Right atrium auricular region (tissue), 2 donors: ENCODE measurements around the gene EI24. TPM values are rescaled to one million over a fixed set of nuclear protein-coding genes. Genes with fewer than 3 reads are reported as not detected.
"Not testable (repeated sequence)": the region's sequence is repeated elsewhere in the genome, so short reads cannot be mapped to it uniquely, and the experiment has no call there.

Source experiments
- DNase-seq: peaks from one replicate; pipeline ENCODE4 v3.0.0-alpha.2; 2019; ENCODE audit warnings: low spot score
- H3K27ac ChIP-seq, 2 donors: fragments of 200-600 bp; sonication (generic); 1 replicate in 1 of 2; 2 replicates in 1 of 2; pipeline ENCODE4 v1.5.1; 2016 to 2019
- H3K27me3 ChIP-seq, 2 donors: fragments of 200-600 bp; sonication (generic); one replicate each; pipeline versions ENCODE4 v1.5.1 to v1.6.0; 2017 to 2019
- H3K36me3 ChIP-seq: fragments of 200-600 bp; sonication (generic); one replicate; pipeline ENCODE4 v1.5.1; 2016
- H3K4me1 ChIP-seq, 2 donors: fragments of 200-600 bp; sonication (generic); one replicate each; pipeline versions ENCODE4 v1.5.1 to v1.6.0; 2017 to 2019
- H3K4me3 ChIP-seq, 2 donors: fragments of 200-600 bp; sonication (generic); 1 replicate in 1 of 2; 2 replicates in 1 of 2; pipeline ENCODE4 v1.5.1; 2017 to 2019; ENCODE audit warnings: mild to moderate bottlenecking in 1 of 2, moderate library complexity in 1 of 2
- H3K9me3 ChIP-seq, 2 donors: fragments of 200-600 bp; sonication (generic); one replicate each; pipeline ENCODE4 v1.5.1; 2019
- total RNA-seq, 2 donors: library from RNA; depleted of rRNA; stranded (reverse); fragments of >200 nt; gene quantifications; one replicate each; pipeline ENCODE4 v1.1.0, GENCODE V29; 2016
- TF ChIP-seq, protein P1 (sequence below), 2 donors: fragments of 200-600 bp; sonication (generic); IDR thresholded peaks; one replicate each; pipeline ENCODE4 v1.5.1; 2019; ENCODE audit warnings: antibody characterized with exemption in 2 of 2

EI24 gene
- total RNA-seq: 10 to 100 TPM; 69.0 to 71.7 TPM

DNA sequence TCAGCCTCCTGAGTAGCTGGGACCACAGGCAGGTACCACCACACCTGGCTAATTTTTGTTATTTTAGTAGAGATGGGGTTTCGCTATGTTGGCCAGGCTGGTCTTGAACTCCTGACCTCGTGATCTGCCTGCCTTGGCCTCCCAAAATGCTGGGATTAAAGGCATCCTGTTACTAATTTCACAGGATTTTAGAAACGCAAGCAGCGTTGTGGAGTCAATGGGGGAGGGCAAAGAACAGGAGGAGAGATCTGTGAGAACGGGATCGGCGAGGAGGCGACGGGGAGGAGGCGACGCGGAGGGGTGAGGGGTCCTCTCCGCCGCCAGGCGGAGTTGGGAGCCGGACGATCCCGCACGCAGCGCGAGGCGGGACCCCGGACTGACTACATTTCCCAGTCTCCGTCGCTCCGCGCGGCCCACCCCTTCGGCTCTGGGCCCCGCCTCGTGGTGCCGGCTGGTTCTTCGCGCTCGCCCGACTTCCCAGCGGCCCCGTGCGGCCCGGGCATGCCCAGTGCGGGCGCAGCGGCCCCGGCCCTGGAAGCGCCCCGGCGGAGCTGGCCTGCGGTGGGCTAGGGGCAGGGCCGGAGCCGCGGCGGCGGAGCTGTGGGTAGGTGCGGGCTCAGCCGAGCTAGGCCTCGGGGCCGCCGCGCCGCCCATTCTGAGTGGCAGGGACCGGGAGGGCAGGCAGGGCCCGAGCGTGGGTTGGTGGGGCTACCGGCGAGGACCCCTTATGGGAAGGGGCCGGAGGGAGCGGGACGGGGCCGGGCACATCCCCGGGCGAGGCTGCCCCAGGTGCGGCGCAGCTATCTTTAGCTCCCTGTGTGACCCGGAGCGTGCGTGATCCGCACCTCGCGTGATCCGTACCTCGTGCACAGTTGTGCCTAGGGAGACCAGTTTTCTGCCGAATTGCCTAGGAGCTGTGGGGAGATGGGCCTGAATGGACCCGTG lies at the start of gene EI24:
EI24 (plus strand) TSS at position 508 of the 945 bp plus-strand sequence. CDS start 3,051 bp downstream, outside the sequence.
- Histone ChIP-seq H3K27ac (peak within 1 kb of the TSS; percentile 76 to 88), H3K27me3 (no peaks in the 10 kb centered on the region), H3K4me1 (peaks cover 0 to 17% of the 10 kb centered on the region in 2 donors), H3K36me3 (peaks cover 19% of the 10 kb centered on the region), H3K9me3 (no peaks in the 10 kb centered on the region), H3K4me3 (peak within 1 kb of the TSS; percentile 91 to 96)
- DNase-seq: peak; percentile 86
- TF ChIP-seq, protein P1, sequence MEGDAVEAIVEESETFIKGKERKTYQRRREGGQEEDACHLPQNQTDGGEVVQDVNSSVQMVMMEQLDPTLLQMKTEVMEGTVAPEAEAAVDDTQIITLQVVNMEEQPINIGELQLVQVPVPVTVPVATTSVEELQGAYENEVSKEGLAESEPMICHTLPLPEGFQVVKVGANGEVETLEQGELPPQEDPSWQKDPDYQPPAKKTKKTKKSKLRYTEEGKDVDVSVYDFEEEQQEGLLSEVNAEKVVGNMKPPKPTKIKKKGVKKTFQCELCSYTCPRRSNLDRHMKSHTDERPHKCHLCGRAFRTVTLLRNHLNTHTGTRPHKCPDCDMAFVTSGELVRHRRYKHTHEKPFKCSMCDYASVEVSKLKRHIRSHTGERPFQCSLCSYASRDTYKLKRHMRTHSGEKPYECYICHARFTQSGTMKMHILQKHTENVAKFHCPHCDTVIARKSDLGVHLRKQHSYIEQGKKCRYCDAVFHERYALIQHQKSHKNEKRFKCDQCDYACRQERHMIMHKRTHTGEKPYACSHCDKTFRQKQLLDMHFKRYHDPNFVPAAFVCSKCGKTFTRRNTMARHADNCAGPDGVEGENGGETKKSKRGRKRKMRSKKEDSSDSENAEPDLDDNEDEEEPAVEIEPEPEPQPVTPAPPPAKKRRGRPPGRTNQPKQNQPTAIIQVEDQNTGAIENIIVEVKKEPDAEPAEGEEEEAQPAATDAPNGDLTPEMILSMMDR (IDR thresholded peaks at IDR 0.05): peak; percentile 54 to 78

DNA sequence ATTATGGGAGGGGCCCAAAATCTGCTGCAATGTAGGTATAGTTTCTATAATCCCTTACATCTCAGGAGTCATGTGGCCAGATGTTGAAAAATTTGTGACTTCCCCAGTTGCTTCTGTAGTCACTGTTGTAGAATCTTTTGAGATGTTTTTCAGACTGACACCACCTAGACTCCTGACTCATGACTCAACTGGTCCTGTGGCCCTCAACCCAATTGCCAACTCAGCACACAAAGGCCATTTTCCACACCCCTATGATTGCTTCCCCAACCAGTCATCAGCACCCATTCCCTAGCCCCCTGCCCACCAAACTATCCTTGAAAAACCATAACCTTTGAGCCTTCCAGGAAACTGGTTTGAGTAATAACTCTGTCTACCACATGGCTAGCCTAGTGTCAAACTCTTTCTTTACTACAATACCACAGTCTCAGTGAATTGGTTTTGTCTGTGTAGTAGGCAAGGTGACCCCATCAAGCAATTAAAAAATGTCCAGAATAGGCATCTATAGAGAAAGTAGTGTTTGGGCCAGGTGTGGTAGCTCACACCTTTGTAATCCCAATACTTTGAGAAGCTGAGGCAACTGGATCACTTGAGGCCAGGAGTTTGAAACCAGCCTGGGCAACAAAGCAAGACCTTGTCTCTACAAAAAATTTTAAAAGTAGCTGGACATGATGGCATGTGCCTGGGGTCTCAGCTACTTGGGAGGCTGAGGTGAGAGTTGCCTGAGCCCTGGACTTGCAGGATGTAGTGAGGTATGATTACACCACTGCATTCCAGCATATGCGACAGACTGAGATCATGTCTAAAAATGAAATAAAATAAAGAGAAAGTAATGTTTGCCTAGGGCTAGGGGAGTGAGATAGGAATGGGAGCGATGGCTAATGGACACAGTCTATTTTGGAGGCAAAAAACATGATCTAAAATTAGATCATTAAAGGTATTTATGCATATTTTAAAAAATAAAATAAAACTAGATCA lies 49.1 kb upstream of the EI24 start:
- H3K9me3 ChIP-seq: no peaks in the 10 kb centered on the region
- TF ChIP-seq, protein P1 (IDR thresholded peaks at IDR 0.05): no peak
- H3K27me3 ChIP-seq: no peaks in the 10 kb centered on the region
- no peaks in the 10 kb centered on the region for H3K36me3 ChIP-seq
- no peak for DNase-seq
- no peak overlapping the region for H3K27ac ChIP-seq
- no peak overlapping the region for H3K4me3 ChIP-seq
- H3K4me1 ChIP-seq: no peaks in the 10 kb centered on the region

DNA sequence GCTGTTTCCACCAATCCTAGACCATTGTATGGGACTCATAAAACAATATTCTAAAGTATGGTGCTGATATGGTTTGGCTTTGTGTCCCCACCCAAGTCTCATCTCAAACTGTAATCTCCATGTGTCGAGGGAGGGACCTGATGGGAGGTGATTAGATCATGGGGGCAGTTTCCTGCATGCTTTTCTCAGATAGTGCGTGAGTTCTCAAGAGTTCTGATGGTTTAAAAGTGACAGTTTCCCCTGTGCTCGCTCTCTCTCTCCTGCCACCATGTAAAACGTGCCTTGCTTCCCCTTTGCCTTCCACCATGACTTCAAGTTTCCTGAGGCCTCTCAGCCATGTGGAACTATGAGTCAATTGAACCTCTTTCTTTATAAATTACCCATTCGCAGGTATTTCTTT lies 44.0 kb upstream of the EI24 start:
- DNase-seq: no peak
- H3K27ac ChIP-seq: no peak overlapping the region
- no peaks in the 10 kb centered on the region for H3K36me3 ChIP-seq
- TF ChIP-seq, protein P1 (IDR thresholded peaks at IDR 0.05): no peak
- no peaks in the 10 kb centered on the region for H3K9me3 ChIP-seq
- H3K4me3 ChIP-seq: no peak overlapping the region
- H3K27me3 ChIP-seq: no peaks in the 10 kb centered on the region
- no peaks in the 10 kb centered on the region for H3K4me1 ChIP-seq

DNA sequence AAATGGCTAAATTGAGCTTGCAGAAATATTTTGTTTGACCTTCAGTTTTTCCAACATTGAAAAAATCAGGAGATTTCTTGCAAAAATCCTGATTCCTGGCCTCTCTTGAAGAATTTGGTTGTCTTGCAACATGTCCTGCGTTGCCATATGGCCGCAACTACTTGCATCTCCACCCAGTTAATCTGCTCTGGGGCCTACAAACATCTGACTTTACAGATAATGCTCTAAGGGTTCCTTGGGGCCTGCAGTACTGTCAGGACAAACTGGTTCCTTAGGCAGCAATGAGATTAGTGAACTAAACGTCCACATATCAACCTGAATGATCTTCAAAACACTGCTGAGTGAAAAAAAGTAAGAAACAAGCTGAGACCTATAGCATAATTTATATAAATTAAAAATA lies 36.6 kb upstream of the EI24 start:
- H3K4me1 ChIP-seq: no peaks in the 10 kb centered on the region
- no peak overlapping the region for H3K27ac ChIP-seq
- TF ChIP-seq, protein P1 (IDR thresholded peaks at IDR 0.05): no peak
- no peaks in the 10 kb centered on the region for H3K9me3 ChIP-seq
- no peaks in the 10 kb centered on the region for H3K36me3 ChIP-seq
- H3K4me3 ChIP-seq: no peak overlapping the region
- H3K27me3 ChIP-seq: no peaks in the 10 kb centered on the region
- DNase-seq: no peak

DNA sequence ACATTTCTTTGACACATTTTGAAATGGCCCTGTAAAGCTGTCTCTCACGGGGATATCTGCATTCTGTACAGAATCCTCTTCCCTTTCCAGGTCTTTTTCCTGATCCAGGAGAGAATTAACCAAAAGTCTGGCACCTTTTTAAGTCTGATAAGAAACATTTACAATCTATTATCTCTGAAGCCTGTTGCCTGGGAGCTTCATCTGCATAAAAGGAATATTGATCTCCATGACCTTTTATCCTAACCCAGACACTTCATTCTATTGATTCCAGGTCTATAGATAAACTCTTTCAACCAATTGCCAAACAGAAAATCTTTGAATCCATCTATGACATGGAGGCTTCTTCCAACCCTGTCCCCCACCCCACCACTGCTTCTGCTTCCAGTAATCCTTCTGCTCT lies 33.7 kb upstream of the EI24 start:
- no peak overlapping the region for H3K27ac ChIP-seq
- H3K36me3 ChIP-seq: no peaks in the 10 kb centered on the region
- DNase-seq: no peak
- no peak overlapping the region for H3K4me3 ChIP-seq
- H3K9me3 ChIP-seq: no peaks in the 10 kb centered on the region
- TF ChIP-seq, protein P1 (IDR thresholded peaks at IDR 0.05): no peak
- no peaks in the 10 kb centered on the region for H3K4me1 ChIP-seq
- no peaks in the 10 kb centered on the region for H3K27me3 ChIP-seq

DNA sequence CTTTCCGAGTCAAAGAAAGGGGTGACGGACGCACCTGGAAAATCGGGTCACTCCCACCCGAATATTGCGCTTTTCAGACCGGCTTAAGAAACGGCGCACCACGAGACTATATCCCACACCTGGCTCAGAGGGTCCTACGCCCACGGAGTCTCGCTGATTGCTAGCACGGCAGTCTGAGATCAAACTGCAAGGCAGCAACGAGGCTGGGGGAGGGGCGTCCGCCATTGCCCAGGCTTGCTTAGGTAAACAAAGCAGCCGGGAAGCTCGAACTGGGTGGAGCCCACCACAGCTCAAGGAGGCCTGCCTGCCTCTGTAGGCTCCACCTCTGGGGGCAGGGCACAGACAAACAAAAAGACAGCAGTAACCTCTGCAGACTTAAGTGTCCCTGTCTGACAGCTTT lies 32.4 kb upstream of the EI24 start:
- H3K4me1 ChIP-seq, H3K36me3 ChIP-seq, H3K9me3 ChIP-seq, DNase-seq, H3K27ac ChIP-seq, H3K27me3 ChIP-seq, H3K4me3 ChIP-seq: not testable (repeated sequence)
